GM21515 (cell line): ENCODE measurements around the gene ARHGAP29.
A peak's percentile ranks its signal among the peaks of the same experiment; 100 is the strongest.

Experiments used
- ATAC-seq: cut with Tn5 transposase; IDR thresholded peaks from one replicate; pipeline ENCODE4 v1.9.1; 2021; ENCODE audit not compliant: unreplicated experiment

Gene ARHGAP29

GRCh38 chr1:94265906-94266305, 28.5 kb upstream of the ARHGAP29 start:
- ATAC-seq: no peak

DNA sequence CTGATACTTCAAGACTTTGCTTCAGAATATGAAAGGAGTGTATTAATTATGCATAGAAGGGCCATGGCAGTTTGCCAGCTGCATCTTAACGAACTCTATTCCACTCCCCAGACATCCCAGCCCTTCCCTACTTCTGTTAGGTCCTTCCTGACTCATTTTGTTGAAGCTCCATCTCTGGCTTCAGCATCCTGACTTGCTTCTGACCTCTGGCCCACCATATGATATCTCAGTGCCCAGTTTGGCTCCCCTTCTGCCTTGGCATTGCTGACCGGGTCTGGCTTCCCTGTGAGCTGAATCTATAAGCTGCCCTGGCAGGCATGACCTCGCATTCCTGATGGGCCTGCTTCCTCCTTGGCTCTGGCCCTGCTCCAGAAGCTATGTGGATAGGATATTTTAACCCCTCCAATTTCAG, 27.6 kb upstream of the ARHGAP29 start:
- ATAC-seq: no peak

DNA sequence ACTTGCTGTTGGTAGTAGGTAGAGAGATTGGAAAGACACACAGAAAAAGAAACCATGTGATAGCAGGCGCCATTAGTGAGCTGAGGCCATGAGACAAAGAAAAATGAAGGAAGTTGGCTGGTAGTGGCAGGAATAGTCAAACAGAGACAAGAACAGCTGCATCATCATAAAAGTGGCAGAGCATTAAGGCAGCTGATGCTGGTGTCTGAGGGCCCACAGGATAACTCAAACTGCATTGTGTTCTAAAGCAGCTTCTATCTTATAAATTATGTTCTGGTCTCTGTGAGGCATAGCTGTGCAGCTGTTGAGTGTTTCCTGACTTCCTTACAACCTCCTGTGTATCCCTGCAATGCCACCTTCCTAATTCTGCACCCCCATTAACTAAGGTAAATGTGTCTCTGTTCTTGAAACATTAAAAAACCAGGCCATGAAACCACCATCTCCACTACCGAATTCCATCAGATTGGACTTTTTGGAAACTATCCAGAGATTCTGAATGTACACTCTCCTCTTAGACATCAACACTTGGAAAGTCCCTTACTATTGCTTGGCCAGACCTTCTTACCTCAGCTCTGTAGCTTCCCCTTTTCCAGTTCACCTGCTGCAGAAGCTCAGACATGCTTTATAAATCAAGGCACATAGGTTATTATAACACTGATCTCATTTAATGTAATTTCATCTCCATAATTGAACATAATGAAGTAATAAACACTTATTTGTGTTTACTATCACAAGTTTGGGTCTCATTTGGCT, 23.4 kb upstream of the ARHGAP29 start:
- no peak for ATAC-seq

DNA sequence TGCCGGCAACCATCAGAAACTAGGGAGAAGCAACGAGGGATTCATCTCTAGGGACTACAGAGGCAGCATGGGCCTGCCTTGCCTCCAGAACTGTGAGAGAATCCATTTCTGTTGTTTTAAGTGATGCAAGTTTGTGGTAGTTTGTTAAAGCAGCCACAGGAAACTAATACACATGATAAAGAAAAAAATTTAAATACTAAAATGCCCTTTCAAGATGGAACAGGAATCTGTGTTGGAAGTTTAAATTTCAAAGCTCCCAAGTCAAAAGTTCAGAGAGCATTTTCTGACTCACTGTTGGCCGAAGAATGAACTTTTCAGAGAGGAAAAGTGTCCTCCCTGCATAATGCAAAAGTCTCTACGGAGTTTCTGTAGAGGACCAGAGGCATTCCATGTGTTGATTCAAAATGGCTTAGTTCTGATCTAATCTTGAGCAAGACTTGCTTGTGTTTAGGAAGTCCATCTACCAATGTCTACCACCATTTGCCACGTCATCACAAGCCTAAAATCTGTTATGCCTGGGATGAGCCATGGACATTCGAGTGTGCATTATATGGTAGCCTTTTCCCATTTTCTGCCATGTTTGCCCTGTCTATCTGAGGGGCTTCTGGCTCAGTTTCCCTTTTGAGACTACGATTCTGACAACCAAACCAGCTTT, 22.4 kb upstream of the ARHGAP29 start:
- no peak for ATAC-seq

DNA sequence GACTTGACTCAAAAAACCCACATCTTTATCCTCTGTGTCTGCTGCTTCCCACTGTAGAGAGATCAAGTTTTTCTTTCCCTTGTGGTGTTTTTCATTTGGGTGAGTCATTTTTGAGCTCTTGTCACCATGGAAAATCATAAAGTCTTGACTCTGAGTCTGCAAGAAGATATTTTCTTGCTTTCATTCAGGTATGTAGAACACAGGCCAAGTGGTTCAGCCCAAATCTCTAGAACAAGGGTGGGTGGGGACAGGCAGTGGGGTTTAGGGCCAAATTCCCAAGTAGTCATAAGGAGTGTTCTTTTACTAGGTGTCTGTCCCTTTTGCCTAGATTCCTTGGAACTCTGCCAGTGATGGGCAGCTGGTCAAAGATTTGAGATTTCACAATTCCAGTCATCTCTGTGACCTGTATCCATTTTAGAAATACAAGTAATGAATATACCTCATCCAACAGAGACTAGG, 21.5 kb upstream of the ARHGAP29 start:
- ATAC-seq: no peak

GRCh38 chr1:94257444-94257843, 20.1 kb upstream of the ARHGAP29 start:
- no peak for ATAC-seq

GRCh38 chr1:94255476-94255875, 18.1 kb upstream of the ARHGAP29 start:
- no peak for ATAC-seq

- no peak for ATAC-seq
Measured at GRCh38 chr1:94254073-94254810, 16.9 kb upstream of the ARHGAP29 start.

DNA sequence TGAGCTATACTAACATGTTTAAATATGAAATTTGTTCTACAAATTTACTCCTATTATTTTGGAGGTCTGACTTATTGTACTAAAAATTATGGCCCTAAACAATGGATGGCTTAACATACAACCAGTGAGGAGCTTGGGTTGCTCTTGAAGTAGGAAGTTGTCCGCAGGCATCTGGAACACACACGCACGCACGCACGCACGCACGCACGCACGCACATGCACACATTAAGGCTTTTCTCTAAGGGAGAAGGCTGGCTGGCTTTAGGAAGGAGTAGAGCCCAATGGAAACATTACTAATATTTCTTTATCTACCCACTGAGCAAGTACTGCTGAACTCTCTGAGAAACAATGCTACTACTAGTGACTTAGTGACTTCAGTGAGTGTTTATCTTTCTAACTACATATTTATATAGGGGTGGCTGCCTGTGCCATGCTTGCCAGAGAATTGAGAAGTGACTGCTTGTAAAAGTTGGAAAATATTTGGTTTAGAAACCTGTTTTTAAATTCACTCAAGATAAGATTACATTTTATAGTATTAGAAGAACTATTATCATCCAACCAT, 16.2 kb upstream of the ARHGAP29 start:
- ATAC-seq: no peak

DNA sequence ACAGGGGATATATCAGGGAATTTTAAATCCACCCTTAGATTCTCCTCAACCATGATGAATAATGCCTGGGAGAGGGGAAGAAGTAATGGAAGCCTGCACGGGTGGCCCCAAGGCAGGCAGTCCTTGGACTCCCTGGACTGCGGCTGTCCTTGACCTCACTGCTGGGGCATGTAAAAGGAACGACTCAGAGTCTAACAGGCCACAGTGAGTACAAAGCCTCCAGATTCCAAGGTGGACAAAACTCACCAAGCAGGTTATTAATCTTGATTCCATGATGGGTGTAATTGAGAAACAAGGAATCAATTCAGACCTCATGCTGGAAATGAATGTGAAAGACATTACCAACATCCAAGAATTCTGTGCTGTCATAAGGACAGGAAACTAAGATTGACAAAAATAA, 13.0 kb upstream of the ARHGAP29 start:
- ATAC-seq: no peak

DNA sequence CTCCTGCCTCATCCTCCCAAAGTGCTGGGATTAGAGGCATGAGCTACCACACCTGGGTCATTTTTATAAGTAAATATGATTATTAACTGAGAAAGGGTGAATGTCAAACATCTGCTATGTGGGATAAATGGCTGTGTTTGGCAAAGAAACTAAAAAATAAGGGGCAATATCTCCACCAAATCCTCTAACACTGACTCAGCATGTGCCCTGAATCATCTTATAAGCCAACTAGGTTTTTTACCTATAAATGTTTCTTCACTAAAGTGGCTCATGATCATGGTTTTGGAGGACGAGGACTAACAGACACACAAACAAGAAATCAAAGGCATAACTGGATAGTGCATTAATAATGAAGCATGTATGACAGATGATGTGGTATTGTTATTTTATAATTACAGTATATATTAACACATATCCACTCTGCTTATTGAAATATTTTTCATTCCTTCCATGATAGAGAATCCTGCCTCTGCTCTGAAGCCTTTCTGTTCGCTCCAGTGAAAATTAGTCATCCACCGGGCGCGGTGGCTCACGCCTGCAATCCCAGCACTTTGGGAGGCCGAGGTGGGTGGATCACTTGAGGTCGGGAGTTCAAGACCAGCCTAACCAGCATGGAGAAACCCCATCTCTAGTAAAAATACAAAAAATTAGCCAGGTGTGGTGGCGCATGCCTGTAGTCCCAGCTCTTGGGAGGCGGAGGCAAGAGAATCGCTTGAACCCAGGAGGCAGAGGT, 11.7 kb upstream of the ARHGAP29 start:
- no peak for ATAC-seq

DNA sequence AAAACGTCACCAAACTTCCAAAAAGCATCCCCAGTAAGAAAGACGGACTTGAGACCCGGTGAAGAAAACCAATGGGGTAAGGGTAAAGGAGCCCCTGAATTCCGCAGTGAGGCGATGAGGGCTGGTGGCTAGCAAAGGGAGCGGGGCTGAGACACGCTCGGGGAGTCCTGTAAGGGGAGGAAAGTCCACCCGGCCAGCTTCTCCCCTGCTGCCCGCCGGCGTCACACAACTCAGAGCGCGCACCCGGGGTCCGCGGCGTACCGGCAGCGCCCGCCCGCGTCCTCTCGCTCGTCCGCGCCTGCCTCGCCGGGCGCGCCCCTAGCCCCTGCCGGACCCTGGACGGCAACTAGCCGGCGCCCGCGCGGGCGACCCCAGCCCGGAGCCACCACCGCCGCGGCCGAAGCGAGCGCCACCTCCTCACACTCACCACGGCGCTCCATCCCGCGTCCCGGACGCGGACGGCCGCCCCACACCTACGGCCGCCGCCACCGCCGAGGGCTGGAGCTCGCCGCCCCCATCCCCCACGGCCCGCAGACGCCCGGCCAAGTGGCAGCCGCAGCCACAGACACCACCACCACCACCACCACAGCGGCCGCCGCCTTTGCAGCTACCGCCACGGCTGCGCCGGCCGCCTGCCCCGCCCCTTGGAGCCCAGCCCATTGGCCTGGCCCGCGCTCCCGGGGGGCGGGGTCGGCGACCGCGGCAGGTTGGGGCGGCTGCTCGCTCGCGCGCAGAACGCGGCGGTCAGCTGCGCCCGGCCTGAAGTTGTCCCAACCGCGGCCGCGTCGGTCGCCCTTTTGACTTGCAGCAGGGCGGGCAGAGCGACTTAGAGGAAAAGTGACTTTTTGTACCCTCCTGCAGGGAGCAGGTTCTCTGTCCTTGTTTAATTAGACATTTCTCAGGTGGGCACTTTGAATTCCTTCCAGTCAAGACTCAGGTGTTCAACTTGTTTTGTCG, 10.0 kb upstream of the ARHGAP29 start:
- peak; percentile 93 for ATAC-seq

GRCh38 chr1:94246692-94247137, 9.3 kb upstream of the ARHGAP29 start:
- no peak for ATAC-seq

- ATAC-seq: no peak
Measured at GRCh38 chr1:94245747-94246438, 8.5 kb upstream of the ARHGAP29 start.

GRCh38 chr1:94244816-94245215, 7.4 kb upstream of the ARHGAP29 start:
- ATAC-seq: no peak

DNA sequence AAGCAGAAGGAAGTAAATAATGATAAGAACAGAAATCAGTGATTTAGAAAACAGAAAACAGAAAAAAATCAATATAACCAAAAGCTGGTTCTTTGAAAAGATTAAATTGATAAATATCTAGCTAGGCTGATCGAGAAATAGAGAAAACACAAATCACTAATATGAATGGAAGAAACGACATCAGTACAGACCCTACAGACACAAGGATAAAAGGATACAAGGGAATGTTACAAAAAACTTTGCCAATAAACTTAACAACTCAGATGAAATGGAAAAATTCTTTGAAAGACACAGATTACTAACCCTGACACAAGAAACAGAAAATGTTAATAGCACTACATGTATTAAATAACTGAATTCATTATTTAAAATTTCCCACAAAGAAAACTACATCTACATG, 6.3 kb upstream of the ARHGAP29 start:
- no peak for ATAC-seq

GRCh38 chr1:94240822-94241221, 3.4 kb upstream of the ARHGAP29 start:
- no peak for ATAC-seq

DNA sequence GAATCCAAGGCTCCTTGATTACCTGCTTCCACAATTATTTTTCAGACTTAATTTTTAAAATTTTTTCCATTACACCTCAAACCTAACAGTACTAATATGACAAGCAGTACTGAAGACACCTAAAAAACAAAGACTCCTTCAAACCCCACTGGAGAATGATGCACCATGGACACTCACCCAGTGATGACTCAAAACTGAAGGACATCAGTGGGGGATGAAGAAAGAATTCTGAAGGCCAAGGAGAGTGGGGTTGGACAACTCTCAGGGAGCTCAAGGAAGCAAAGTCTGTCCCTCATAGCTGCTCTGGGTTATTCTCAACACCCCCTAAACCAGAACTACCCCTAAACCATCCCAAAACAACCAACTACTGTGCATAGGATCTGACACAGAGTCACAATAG, 2.4 kb upstream of the ARHGAP29 start:
- ATAC-seq: no peak

DNA sequence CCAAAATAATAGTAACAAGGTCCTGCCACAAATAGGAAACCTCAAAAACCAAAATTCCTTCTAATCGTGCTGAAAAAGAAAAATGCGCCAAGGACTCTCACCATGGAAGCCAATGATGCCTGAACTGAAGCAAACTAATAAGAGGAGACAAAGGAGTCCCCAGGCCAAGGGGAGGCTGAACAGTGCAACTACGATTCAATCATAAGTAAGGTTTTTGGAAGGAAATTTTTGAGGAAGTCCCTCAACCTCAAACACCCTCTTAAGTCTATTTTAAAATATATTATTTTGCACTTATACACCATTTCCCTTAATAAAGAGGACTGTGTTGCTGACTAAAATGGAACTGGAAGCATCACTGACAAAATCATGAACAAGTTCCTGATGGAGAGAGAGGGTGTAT, 1.7 kb upstream of the ARHGAP29 start:
- ATAC-seq: no peak
